ENCODE data around the gene IL26.
"Not testable (repeated sequence)": the region's sequence is repeated elsewhere in the genome, so short reads cannot be mapped to it uniquely, and the experiment has no call there.

Gene IL26

DNA sequence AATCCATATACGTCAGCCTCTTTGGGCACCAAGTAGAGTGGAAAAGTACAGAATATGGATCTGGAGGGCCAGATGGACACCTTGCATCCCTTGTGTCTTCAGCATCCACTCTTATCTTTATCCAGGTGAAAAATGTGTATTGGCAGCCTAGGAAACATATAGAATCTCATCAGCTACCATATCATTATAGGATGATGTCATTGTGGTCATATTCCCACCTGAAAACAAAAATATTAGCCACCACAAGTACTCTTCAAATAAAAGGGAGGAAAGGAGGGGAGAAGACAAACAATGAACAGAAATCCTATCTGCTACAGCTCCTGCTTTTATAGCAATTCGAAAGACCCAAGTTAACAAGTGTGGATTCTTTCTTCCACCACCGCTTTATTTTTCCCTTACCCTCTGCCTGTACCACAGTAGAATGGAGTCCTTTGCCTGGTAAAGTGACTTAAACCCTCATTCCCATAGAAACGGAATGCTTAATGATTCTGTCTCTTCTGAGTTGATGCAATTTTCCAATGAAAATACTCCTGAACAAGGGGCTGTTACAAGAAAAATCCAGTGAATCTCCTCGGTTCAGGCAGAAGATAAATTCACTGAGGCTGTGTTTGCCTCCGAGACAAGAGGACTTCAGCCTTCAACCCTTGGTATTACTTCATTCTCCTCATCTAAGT, 13.8 kb upstream of the IL26 start:
- no peak for DNase-seq

GRCh38 chr12:68237619-68238018, 12.0 kb upstream of the IL26 start:
- DNase-seq, result no peak

GRCh38 chr12:68237078-68237477, 11.5 kb upstream of the IL26 start:
- no peak for DNase-seq

- DNase-seq, result no peak
Observed at GRCh38 chr12:68236421-68237059, 10.9 kb upstream of the IL26 start.

DNA sequence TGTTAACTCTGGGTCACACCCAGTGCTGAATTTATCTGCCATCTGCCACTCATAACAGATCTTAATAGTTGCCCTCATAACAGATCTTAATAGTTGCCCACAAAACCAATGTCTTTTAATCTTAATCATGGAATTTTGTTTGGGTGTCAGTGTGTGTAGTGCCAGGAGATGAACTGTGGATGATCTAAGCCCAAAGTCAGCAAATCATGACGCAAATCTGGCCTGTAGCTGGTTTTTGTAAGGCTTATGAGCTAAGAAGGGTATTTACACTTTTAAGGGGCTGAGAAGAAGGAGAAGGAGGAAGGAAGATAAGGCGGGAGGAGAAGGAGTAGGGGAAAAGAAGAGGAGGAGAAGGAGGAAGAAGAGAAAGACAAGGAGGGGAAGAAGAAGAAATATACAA, 10.0 kb upstream of the IL26 start:
- no peak for DNase-seq

- no peak for DNase-seq
Observed at GRCh38 chr12:68234140-68234539, 8.5 kb upstream of the IL26 start.

GRCh38 chr12:68233498-68233897, 7.9 kb upstream of the IL26 start:
- no peak for DNase-seq

GRCh38 chr12:68231691-68232090, 6.1 kb upstream of the IL26 start:
- no peak for DNase-seq

GRCh38 chr12:68231229-68231628, 5.6 kb upstream of the IL26 start:
- DNase-seq, result no peak

GRCh38 chr12:68229956-68230355, 4.3 kb upstream of the IL26 start:
- DNase-seq, result no peak

- DNase-seq, result no peak
Observed at GRCh38 chr12:68227356-68227755, 1.7 kb upstream of the IL26 start.

DNA sequence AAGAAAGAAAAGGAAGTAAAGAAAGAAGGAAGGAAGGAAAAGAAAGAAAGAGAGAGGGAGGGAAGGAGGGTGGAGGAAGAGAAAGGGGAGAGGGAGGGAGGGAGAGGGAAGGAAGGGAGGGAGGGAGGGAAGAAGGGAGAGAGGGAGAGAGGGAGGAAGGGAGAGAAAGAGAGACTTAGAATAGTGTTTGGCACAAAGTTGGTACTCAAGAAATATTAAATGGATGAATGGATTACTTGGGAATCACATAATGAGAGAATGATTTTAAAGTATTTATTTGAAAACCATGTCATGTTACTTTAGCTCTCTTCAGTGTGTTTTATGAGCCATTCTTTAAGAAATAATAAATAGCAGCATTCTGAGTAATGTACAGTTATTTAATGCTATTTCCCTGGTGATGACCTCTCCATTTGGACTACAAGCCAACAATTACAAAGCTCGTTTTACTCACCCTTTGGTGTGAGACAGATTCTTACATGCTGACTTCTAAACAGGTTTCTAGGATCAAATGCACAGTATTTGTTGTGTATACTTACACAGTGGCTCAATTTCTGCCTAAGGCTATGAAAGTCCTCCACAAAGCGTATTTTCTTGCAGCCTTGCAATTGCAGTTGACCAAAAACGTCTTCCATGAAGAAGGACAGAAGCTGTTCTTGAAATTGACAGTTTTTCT, 861 bp downstream of the IL26 start:
- no peak for DNase-seq

DNA sequence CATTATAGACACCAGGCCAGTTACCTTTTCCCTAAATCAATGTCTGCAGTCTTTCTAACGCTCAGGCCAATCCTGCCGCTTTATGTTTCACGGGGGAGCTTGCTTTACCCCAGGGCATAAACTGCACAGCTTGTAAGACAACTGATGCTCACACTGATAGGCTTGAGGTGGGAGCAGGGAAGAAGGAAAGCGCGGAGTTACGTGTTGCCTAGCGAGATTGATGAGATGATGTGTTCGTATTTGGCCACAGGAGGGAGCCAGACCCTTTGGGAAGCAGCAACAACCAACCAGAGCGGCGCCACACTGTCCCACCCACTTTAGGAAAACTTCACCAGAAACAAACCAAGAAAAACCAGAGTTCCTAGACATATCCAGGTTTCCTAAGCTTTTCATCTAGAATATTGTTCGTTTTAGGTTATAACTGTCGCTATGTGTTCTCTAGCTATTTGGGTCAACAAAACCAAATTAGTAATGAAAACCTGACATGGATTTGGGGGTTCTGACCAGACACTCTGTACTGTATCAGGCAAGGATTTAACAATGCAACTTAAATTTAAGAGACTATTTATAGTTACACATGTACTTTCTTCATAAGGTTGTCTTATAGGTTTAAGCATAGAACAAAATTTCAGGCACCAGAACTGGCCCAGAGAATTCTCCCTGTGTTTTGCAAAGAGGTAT, 2.4 kb downstream of the IL26 start:
- DNase-seq, result peak; percentile 82

DNA sequence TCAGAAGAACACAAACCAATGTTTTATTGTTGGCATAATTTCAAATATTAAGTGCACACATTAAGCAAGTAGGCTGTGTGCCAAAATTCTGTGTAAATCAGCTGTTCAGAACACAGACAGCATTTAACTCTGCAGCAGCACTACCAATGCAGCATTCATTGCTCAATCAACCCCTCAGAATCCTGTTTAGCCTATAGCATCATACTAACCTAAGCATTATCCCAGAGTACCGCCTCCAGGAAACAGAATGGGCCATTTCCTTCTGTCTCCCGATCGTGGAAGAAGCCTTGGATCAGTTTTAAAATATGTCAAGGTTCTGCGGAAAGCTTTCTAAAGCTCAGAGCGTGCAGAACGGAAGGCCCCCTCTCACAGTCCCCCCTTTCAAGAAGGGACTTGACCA, 3.3 kb downstream of the IL26 start:
- DNase-seq, result no peak

GRCh38 chr12:68221497-68221896, 4.1 kb downstream of the IL26 start:
- DNase-seq, result no peak

DNA sequence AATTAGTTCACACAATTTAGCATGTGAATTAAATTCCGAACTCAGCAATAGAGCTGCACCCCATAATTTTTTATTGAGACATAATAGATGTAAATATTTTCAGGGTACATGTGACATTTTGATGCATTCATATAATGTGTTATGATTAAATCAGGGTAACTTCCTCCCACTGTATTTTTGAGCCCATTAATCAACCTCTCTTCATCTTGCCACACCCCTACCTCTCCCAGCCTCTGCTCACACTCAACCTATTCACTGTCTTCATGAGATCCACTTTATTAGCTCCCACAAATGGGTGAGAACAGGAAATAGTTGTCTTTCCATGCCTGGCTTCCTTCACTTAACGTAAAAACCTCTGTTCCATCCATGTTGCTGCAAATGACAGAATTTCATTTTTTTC, 14.7 kb downstream of the IL26 start:
- no peak for DNase-seq

GRCh38 chr12:68209048-68209728, 16.4 kb downstream of the IL26 start:
- not testable (repeated sequence) for DNase-seq

DNA sequence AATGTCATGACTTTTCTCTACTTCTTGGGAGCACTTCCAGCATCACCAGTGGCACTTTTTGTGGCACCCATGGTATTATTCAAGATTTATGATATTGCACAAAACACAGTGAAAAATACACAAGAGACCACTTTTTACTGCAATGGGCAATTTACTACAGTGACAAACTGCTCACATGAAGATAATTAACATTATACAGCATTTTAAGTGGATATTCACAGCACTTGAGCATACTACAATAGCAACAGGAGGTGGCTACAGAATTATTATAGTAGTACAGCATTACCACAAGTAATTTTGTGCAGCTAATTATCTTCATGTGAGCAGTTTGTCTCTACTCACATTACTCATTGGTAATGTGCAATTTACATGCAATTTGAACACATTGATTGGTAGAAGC, 18.3 kb downstream of the IL26 start:
- DNase-seq, result no peak

DNA sequence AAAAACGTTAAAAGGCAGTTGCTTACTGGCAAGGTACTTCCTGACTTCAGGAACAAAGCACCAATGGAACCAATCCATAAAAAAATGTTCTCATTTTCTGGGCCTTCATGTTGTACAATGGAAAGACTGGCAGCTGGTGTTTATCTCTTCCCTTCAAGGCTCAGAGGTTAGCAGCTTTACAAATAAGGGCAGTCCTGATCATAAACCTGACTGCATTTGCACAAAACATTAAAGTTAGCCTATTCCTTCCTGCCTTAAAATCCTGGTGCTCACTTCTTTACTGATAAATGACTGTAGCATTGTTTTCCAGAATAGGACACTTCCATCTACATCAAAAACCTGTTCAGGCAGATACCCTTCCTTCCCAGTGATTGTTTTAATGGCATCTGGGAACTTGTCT, 19.2 kb downstream of the IL26 start:
- no peak for DNase-seq

GRCh38 chr12:68203460-68203875, 22.1 kb downstream of the IL26 start:
- DNase-seq, result no peak

DNA sequence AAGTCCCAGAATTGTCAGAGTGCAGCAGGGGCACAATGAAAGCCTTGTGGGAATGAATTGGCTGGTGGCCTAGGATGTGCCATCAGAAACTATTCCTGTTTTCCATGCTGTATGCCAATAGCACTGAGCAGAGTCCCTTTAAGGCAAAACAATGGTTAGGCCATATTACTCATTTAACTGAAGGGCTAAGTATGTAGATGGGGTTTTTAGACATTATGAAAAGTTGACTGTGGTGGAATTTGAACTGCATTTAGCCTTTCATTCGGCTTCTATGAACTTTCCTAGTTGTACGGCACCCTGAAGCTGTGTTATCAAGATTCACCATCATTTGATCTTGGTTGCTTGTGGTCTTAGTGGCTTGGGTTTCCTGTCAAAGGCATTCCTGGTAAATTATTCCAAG, 24.8 kb downstream of the IL26 start:
- no peak for DNase-seq

GRCh38 chr12:68199127-68199526, 26.5 kb downstream of the IL26 start:
- no peak for DNase-seq

GRCh38 chr12:68198507-68199086, 27.0 kb downstream of the IL26 start:
- no peak for DNase-seq
